ENCODE measurements around the gene DDHD1. TPM values are rescaled to one million over a fixed set of nuclear protein-coding genes. Genes with fewer than 3 reads are reported as not detected.

The DDHD1 gene
- total RNA-seq, 1 donor from 2014 or later: 17.9 TPM

- Mint-ChIP-seq H3K36me3 (ENCODE audit: low read depth) (peaks cover 2% of the 10 kb centered on the region), H3K27me3 (ENCODE audit: low read depth) (no peaks in the 10 kb centered on the region), H3K4me3 (no peak overlapping the region), H3K27ac (ENCODE audit: unreplicated experiment) (no peak overlapping the region), H3K9me3 (peaks cover 2% of the 10 kb centered on the region), H3K4me1 (no peaks in the 10 kb centered on the region)
- DNase-seq (ENCODE audit: low read depth, low spot score): no peak
- no peak for TF ChIP-seq CTCF (conservative IDR thresholded peaks at IDR 0.05)
Observed at GRCh38 chr14:52988139-52988538, 165.0 kb downstream of the DDHD1 start.

- no peak for DNase-seq (ENCODE audit: low read depth, low spot score)
- no peaks in the 10 kb centered on the region for H3K4me1 Mint-ChIP-seq
- no peak overlapping the region for H3K4me3 Mint-ChIP-seq
- peaks cover 2% of the 10 kb centered on the region for H3K36me3 Mint-ChIP-seq (ENCODE audit: low read depth)
- no peak overlapping the region for H3K27ac Mint-ChIP-seq (ENCODE audit: unreplicated experiment)
- no peak for TF ChIP-seq CTCF (conservative IDR thresholded peaks at IDR 0.05)
- no peaks in the 10 kb centered on the region for H3K27me3 Mint-ChIP-seq (ENCODE audit: low read depth)
- H3K9me3 Mint-ChIP-seq: peaks cover 2% of the 10 kb centered on the region
Observed at GRCh38 chr14:52987514-52987913, 165.6 kb downstream of the DDHD1 start.

GRCh38 chr14:52987042-52987441 is 166.1 kb downstream of the DDHD1 start:
- peaks cover 2% of the 10 kb centered on the region for H3K36me3 Mint-ChIP-seq (ENCODE audit: low read depth)
- peaks cover 2% of the 10 kb centered on the region for H3K9me3 Mint-ChIP-seq
- no peak overlapping the region for H3K27ac Mint-ChIP-seq (ENCODE audit: unreplicated experiment)
- no peaks in the 10 kb centered on the region for H3K27me3 Mint-ChIP-seq (ENCODE audit: low read depth)
- no peaks in the 10 kb centered on the region for H3K4me1 Mint-ChIP-seq
- TF ChIP-seq CTCF (conservative IDR thresholded peaks at IDR 0.05): no peak
- H3K4me3 Mint-ChIP-seq: no peak overlapping the region
- DNase-seq (ENCODE audit: low read depth, low spot score): no peak

Other genes with a start within 250 kb of the DDHD1 start
- 57.2 and 64.2 TPM in 2 replicates for gene FERMT2, start 202.3 kb downstream of the DDHD1 start, total RNA-seq

Data from neural crest cell (in vitro differentiated cells).